ENCODE data around the gene CNN1. TPM values are rescaled to one million over a fixed set of nuclear protein-coding genes. Genes with fewer than 3 reads are reported as not detected.

Gene CNN1
- total RNA-seq, 4 donors from 2014 or later: 267 to 1,727 (median 599) TPM

- H3K27me3 ChIP-seq: no peaks in the 10 kb centered on the region
- TF ChIP-seq, protein P1, sequence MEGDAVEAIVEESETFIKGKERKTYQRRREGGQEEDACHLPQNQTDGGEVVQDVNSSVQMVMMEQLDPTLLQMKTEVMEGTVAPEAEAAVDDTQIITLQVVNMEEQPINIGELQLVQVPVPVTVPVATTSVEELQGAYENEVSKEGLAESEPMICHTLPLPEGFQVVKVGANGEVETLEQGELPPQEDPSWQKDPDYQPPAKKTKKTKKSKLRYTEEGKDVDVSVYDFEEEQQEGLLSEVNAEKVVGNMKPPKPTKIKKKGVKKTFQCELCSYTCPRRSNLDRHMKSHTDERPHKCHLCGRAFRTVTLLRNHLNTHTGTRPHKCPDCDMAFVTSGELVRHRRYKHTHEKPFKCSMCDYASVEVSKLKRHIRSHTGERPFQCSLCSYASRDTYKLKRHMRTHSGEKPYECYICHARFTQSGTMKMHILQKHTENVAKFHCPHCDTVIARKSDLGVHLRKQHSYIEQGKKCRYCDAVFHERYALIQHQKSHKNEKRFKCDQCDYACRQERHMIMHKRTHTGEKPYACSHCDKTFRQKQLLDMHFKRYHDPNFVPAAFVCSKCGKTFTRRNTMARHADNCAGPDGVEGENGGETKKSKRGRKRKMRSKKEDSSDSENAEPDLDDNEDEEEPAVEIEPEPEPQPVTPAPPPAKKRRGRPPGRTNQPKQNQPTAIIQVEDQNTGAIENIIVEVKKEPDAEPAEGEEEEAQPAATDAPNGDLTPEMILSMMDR (IDR thresholded peaks at IDR 0.05): peak; percentile 41 to 57 (median 52)
- TF ChIP-seq POLR2A (IDR thresholded peaks at IDR 0.05): no peak
- H3K4me1 ChIP-seq: no peaks in the 10 kb centered on the region
- DNase-seq: peak; percentile 64 to 70
- no peaks in the 10 kb centered on the region for H3K36me3 ChIP-seq
- no peaks in the 10 kb centered on the region for H3K9me3 ChIP-seq
- no peak overlapping the region for H3K27ac ChIP-seq
- H3K4me3 ChIP-seq: no peak overlapping the region
- intact Hi-C loops (cut with DNase I; ENCODE audit: low total_unique reads): no loop called here
These were observed 42.1 kb upstream of the CNN1 start for GRCh38 chr19:11496391-11497163.

DNA sequence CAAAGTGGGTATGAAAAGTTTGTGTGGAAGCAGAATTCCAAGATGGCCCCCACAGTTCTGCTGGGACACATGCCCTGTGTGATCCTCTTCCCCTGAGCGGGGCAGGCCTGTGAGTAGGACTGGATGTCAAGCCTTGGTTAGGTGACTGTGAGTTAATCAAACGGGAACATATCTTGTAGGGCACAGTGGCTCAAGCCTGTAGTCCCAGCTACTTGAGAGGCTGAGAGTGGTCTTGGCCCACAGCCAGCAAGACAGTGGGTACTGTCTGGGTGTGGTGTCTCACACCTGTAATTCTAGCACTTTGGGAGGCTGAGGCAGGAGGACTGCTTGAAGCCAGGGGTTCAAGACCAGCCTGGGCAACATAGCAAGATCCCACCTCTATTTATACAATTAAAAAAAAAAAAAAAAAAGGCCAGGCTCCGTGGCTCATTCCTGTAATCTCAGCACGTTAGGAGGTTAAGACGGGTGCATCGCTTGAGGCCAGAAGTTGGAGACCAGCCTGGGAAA lies 39.4 kb upstream of the CNN1 start:
- TF ChIP-seq POLR2A (IDR thresholded peaks at IDR 0.05): no peak
- TF ChIP-seq, protein P1 (IDR thresholded peaks at IDR 0.05): no peak
- intact Hi-C loops (cut with DNase I; ENCODE audit: low total_unique reads): no loop called here
- Histone ChIP-seq H3K27ac (no peak overlapping the region), H3K9me3 (no peaks in the 10 kb centered on the region), H3K27me3 (no peaks in the 10 kb centered on the region), H3K4me1 (no peaks in the 10 kb centered on the region), H3K4me3 (no peak overlapping the region), H3K36me3 (no peaks in the 10 kb centered on the region)
- DNase-seq: no peak

- DNase-seq: no peak
- H3K27me3 ChIP-seq: no peaks in the 10 kb centered on the region
- TF ChIP-seq POLR2A (IDR thresholded peaks at IDR 0.05): no peak
- TF ChIP-seq, protein P1 (IDR thresholded peaks at IDR 0.05): no peak
- intact Hi-C loops (cut with DNase I; ENCODE audit: low total_unique reads): loop anchor here (10.0 kb wide), 1 partner anchor 205 kb away; the partner anchor contains the start of gene TSPAN16
- no peak overlapping the region for H3K4me3 ChIP-seq
- H3K36me3 ChIP-seq: no peaks in the 10 kb centered on the region
- no peaks in the 10 kb centered on the region for H3K9me3 ChIP-seq
- no peak overlapping the region for H3K27ac ChIP-seq
- H3K4me1 ChIP-seq: no peaks in the 10 kb centered on the region
These were observed 38.7 kb upstream of the CNN1 start for GRCh38 chr19:11499890-11500420.

DNA sequence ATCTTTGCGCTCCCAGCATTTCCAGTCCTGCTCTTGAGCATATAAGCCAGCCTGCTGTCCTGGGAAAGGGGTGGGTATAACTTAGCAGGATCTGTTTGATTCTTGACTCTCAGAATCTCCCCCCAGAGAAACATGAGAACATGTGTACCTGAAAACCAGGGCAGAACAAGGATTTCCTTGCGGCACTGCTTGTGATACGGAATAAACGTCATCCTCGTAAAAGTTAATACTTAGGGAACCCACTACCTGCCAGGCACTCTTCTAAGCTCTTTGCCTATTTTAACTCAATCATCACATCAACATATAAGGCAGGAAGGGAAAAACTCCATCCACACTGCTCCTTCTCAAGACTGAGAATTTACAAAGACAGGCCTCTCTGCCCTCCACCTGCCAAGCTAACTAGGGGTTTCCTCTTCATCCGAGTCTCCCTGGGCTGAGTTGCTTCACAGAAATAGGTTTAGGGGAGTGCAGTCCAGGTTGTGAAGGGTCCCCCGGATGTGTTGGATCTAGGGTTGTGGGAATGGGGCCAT lies 34.1 kb upstream of the CNN1 start:
- Histone ChIP-seq H3K4me1 (no peaks in the 10 kb centered on the region), H3K27ac (peak overlapping the region; percentile 87 to 98), H3K4me3 (peak overlapping the region; percentile 50 to 89), H3K27me3 (no peaks in the 10 kb centered on the region), H3K9me3 (no peaks in the 10 kb centered on the region), H3K36me3 (no peaks in the 10 kb centered on the region)
- TF ChIP-seq, protein P1 (IDR thresholded peaks at IDR 0.05): no peak
- TF ChIP-seq POLR2A (IDR thresholded peaks at IDR 0.05): no peak
- intact Hi-C loops (cut with DNase I; ENCODE audit: low total_unique reads): loop anchor here (10.0 kb wide), 1 partner anchor 210 kb away; the partner anchor contains the start of gene TSPAN16
- no peak for DNase-seq
